GM04503 (cell line): ENCODE data around the gene WASF2.
"Not testable (repeated sequence)": the region's sequence is repeated elsewhere in the genome, so short reads cannot be mapped to it uniquely, and the experiment has no call there.

Source experiments
- DNase-seq: peaks from one replicate; pipeline ENCODE4 v3.0.0-alpha.2; 2012; ENCODE audit warnings: low read depth

Gene WASF2

GRCh38 chr1:27395441-27396195 is 94.3 kb downstream of the WASF2 start:
- DNase-seq: no peak

GRCh38 chr1:27394925-27395324 is 95.0 kb downstream of the WASF2 start:
- DNase-seq: no peak

GRCh38 chr1:27394282-27394658 is 95.7 kb downstream of the WASF2 start:
- no peak for DNase-seq

GRCh38 chr1:27393641-27394281 is 96.2 kb downstream of the WASF2 start:
- DNase-seq: no peak

- DNase-seq: no peak
Observed at GRCh38 chr1:27392778-27393635, 97.0 kb downstream of the WASF2 start.

GRCh38 chr1:27392096-27392777 is 97.7 kb downstream of the WASF2 start, which contains the start of gene GPR3:
Gene GPR3 (plus strand): TSS chr1:27392622. CDS start chr1:27393799, 1,177 bp downstream.
- DNase-seq: no peak

- no peak for DNase-seq
Observed at GRCh38 chr1:27391511-27392095, 98.4 kb downstream of the WASF2 start.

- DNase-seq: no peak
Observed at GRCh38 chr1:27388337-27389005, 101.5 kb downstream of the WASF2 start.

GRCh38 chr1:27384797-27385196 is 105.2 kb downstream of the WASF2 start:
- DNase-seq: not testable (repeated sequence)

- DNase-seq: no peak
Observed at GRCh38 chr1:27383661-27384060, 106.3 kb downstream of the WASF2 start.

- no peak for DNase-seq
Observed at GRCh38 chr1:27383039-27383605, 106.8 kb downstream of the WASF2 start, which contains the start of gene CD164L2. Gene CD164L2 (minus strand): TSS chr1:27383333. CDS start chr1:27383239, 94 bp downstream.

GRCh38 chr1:27381969-27382762 is 107.8 kb downstream of the WASF2 start:
- no peak for DNase-seq

- no peak for DNase-seq
Observed at GRCh38 chr1:27380766-27381733, 108.9 kb downstream of the WASF2 start.

- DNase-seq: no peak
Observed at GRCh38 chr1:27380224-27380623, 109.7 kb downstream of the WASF2 start.

GRCh38 chr1:27379564-27380122 is 110.3 kb downstream of the WASF2 start:
- DNase-seq: no peak

GRCh38 chr1:27377760-27378495 is 112.0 kb downstream of the WASF2 start:
- DNase-seq: no peak

GRCh38 chr1:27374362-27375086 is 115.4 kb downstream of the WASF2 start, which contains the start of gene FCN3:
Gene FCN3 (minus strand): TSS chr1:27374824. CDS start chr1:27374818, 6 bp downstream.
- no peak for DNase-seq
